Muscle layer of duodenum (tissue), 2 donors: ENCODE results near the gene ADAMTS18.

Source experiments
- H3K27ac ChIP-seq: one replicate; pipeline ENCODE4 v1.7.0; 2013; ENCODE audit warnings: mild to moderate bottlenecking, low read length
- H3K27me3 ChIP-seq: one replicate; pipeline ENCODE4 v1.7.0; 2013; ENCODE audit warnings: low read depth, mild to moderate bottlenecking, control low read depth, low read length
- H3K36me3 ChIP-seq, 2 donors: one replicate each; pipeline ENCODE4 v1.7.0; 2013; ENCODE audit warnings: low read length in 2 of 2, control low read depth in 1 of 2, mild to moderate bottlenecking in 1 of 2; ENCODE audit not compliant: insufficient read depth in 2 of 2, control insufficient read depth in 1 of 2
- H3K4me1 ChIP-seq, 2 donors: one replicate each; pipeline ENCODE4 v1.7.0; 2013; ENCODE audit warnings: low read length in 2 of 2, mild to moderate bottlenecking in 2 of 2, control low read depth in 1 of 2, moderate library complexity in 1 of 2; ENCODE audit not compliant: insufficient read depth in 2 of 2, control insufficient read depth in 1 of 2
- H3K4me3 ChIP-seq, 2 donors: one replicate each; pipeline ENCODE4 v1.7.0; 2013; ENCODE audit warnings: low read length in 2 of 2, low read depth in 1 of 2, mild to moderate bottlenecking in 1 of 2
- H3K9me3 ChIP-seq, 2 donors: one replicate each; pipeline ENCODE4 v1.7.0; 2013; ENCODE audit warnings: low read length in 2 of 2, control low read depth in 1 of 2, mild to moderate bottlenecking in 1 of 2; ENCODE audit not compliant: control insufficient read depth in 1 of 2
- donor health status: healthy.

The ADAMTS18 gene

GRCh38 chr16:77323695-77324094 lies 111.1 kb downstream of the ADAMTS18 start:
- Histone ChIP-seq H3K4me1 (no peaks in the 10 kb centered on the region), H3K27ac (no peak overlapping the region), H3K36me3 (no peaks in the 10 kb centered on the region), H3K27me3 (no peaks in the 10 kb centered on the region), H3K9me3 (no peaks in the 10 kb centered on the region), H3K4me3 (no peak overlapping the region)

- Histone ChIP-seq H3K27ac (no peak overlapping the region), H3K4me3 (no peak overlapping the region), H3K36me3 (no peaks in the 10 kb centered on the region), H3K4me1 (no peaks in the 10 kb centered on the region), H3K9me3 (no peaks in the 10 kb centered on the region), H3K27me3 (no peaks in the 10 kb centered on the region)
These were observed 112.1 kb downstream of the ADAMTS18 start for GRCh38 chr16:77322757-77323156.

DNA sequence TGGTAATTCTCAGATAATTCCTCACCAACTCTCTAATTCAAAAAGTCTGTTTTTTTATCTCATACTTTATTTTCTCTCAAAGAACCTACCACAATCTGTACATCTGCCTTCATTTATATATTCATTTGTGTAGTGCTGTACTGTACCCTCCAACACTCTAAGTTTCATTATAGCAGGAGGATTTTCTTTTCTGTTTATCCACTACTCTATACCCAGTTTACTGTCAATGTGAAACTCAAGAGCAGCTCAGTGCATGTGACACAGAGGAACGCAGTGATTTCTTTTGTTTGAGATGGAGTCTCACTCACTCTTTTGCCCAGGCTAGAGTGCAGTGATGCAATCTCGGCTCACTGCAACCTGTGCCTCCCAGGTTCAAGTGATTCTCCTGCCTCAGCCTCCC lies 117.8 kb downstream of the ADAMTS18 start:
- no peaks in the 10 kb centered on the region for H3K4me1 ChIP-seq
- H3K36me3 ChIP-seq, result no peaks in the 10 kb centered on the region
- H3K4me3 ChIP-seq, result no peak overlapping the region
- H3K9me3 ChIP-seq, result no peaks in the 10 kb centered on the region
- no peak overlapping the region for H3K27ac ChIP-seq
- H3K27me3 ChIP-seq, result no peaks in the 10 kb centered on the region

DNA sequence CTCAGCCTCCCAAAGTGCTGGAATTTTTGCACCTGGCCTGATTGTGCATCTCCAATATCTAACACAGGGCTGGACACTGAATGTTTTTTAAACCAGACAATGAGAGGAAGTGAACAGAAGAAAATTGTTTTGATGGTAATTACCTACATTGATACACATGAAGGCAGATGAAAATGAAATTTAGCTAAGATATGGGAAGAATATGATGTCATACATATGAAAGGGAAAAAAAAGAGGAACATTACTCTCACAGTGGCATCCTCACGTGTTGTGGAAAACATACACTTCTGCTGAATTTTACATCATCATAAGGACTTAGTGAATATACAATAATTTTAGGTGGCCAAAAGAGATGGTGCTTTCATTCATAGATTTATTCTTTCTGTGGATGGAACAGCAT lies 124.0 kb downstream of the ADAMTS18 start:
- H3K27ac ChIP-seq, result no peak overlapping the region
- H3K4me3 ChIP-seq, result no peak overlapping the region
- H3K36me3 ChIP-seq, result no peaks in the 10 kb centered on the region
- H3K27me3 ChIP-seq, result no peaks in the 10 kb centered on the region
- H3K9me3 ChIP-seq, result no peaks in the 10 kb centered on the region
- H3K4me1 ChIP-seq, result no peaks in the 10 kb centered on the region

GRCh38 chr16:77308163-77308561 lies 126.7 kb downstream of the ADAMTS18 start:
- no peaks in the 10 kb centered on the region for H3K9me3 ChIP-seq
- H3K27me3 ChIP-seq, result no peaks in the 10 kb centered on the region
- H3K36me3 ChIP-seq, result no peaks in the 10 kb centered on the region
- H3K27ac ChIP-seq, result no peak overlapping the region
- H3K4me1 ChIP-seq, result no peaks in the 10 kb centered on the region
- H3K4me3 ChIP-seq, result no peak overlapping the region

DNA sequence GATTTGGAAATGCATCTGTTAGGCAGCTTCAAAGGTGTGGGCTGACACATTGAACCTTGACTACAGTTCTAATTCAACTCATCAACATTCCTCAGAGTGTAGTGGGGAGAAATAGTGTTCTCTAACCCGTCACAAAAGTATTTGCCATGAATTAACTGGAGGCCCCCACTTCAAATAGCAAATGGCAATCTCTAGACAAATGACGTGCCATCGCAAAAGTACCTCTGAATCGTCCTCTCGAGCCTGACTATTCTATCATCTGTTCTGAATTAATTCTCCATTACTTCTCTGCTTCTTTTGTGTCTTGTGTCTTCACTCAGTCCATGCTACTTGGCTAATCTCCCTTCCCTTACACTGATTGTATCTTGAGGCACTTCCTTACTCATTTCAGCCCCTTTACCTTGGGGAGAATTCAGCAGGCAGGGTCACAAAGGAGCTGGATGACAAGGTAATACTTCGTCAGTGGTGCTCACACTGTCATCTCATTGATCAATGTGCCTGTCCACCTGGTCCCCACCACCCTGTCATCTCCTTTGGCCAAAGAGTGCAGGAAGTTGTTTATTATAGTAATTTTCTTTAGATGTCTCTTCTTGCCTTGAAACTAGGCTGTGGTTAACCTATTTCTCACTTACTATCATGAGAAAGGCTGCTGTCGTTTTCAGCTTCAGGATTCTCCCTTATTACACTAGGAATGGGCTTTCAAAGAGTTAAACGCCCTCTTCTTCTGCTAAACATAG lies 127.2 kb downstream of the ADAMTS18 start:
- H3K4me3 ChIP-seq, result no peak overlapping the region
- no peak overlapping the region for H3K27ac ChIP-seq
- no peaks in the 10 kb centered on the region for H3K9me3 ChIP-seq
- no peaks in the 10 kb centered on the region for H3K36me3 ChIP-seq
- no peaks in the 10 kb centered on the region for H3K4me1 ChIP-seq
- H3K27me3 ChIP-seq, result no peaks in the 10 kb centered on the region

- H3K9me3 ChIP-seq, result no peaks in the 10 kb centered on the region
- H3K27me3 ChIP-seq, result no peaks in the 10 kb centered on the region
- no peak overlapping the region for H3K4me3 ChIP-seq
- no peaks in the 10 kb centered on the region for H3K36me3 ChIP-seq
- H3K27ac ChIP-seq, result no peak overlapping the region
- no peaks in the 10 kb centered on the region for H3K4me1 ChIP-seq
These were observed 128.8 kb downstream of the ADAMTS18 start for GRCh38 chr16:77306075-77306474.

DNA sequence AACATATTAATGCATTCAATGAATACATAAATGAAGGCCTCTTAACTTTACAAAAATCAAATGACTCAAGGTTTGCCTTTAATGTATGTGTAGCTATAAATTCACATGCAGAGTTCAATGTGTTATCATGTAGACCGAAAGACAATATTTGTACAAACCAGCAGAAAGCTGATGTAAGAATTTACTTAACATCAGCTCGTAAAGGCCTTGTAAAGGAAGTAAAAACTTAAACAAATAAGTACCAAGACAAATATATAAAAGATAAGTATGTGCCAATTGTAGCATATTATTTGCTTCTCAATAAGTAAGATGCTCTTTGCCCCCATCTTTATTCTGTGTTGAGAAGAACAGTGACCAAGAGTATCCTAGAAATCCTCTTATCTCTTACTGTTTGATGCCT lies 130.0 kb downstream of the ADAMTS18 start:
- Histone ChIP-seq H3K27me3 (no peaks in the 10 kb centered on the region), H3K4me1 (no peaks in the 10 kb centered on the region), H3K9me3 (no peaks in the 10 kb centered on the region), H3K4me3 (no peak overlapping the region), H3K27ac (no peak overlapping the region), H3K36me3 (no peaks in the 10 kb centered on the region)

GRCh38 chr16:77304134-77304533 lies 130.7 kb downstream of the ADAMTS18 start:
- Histone ChIP-seq H3K9me3 (no peaks in the 10 kb centered on the region), H3K27ac (no peak overlapping the region), H3K27me3 (no peaks in the 10 kb centered on the region), H3K36me3 (no peaks in the 10 kb centered on the region), H3K4me1 (no peaks in the 10 kb centered on the region), H3K4me3 (no peak overlapping the region)

DNA sequence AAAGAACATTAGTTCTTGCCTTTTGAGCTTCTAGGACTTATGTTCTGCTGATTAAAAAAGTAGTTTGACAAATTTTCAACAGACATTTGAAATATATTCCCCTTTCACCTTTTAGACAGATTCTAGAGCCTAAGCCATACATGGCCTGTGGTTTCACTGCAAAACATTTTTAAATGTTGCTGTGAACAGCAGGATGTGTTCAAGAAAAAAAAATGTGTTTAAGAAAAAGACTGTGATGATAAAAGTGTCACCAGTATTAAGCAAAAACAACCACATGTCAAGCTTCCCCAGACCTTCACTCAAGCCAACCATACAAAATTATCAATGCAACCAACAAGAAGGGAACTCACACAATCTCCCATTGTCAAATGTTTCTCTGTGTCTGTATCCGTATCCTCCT lies 132.2 kb downstream of the ADAMTS18 start:
- Histone ChIP-seq H3K9me3 (no peaks in the 10 kb centered on the region), H3K27ac (no peak overlapping the region), H3K4me1 (no peaks in the 10 kb centered on the region), H3K36me3 (no peaks in the 10 kb centered on the region), H3K27me3 (no peaks in the 10 kb centered on the region), H3K4me3 (no peak overlapping the region)

- Histone ChIP-seq H3K27ac (no peak overlapping the region), H3K9me3 (no peaks in the 10 kb centered on the region), H3K27me3 (no peaks in the 10 kb centered on the region), H3K4me3 (no peak overlapping the region), H3K4me1 (no peaks in the 10 kb centered on the region), H3K36me3 (no peaks in the 10 kb centered on the region)
These were observed 132.6 kb downstream of the ADAMTS18 start for GRCh38 chr16:77302249-77302648.

DNA sequence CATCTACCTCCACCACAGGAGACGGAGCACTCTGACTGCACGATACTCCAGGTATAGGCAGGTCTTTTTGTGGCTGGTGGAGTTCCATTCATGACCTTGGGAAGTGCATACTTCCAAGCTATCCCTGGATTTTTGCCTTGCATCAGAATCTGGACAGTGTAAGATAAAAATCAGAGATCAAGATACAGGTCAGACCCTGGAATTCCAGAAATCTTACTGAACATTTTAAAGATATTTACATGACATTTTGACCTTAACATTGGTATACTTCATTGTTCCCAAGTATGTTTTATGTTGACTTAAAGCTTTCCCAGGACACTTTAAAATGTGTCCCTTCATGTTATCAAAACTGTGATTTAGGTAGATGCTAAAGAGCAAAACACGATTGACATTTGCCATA lies 134.6 kb downstream of the ADAMTS18 start:
- no peak overlapping the region for H3K27ac ChIP-seq
- no peaks in the 10 kb centered on the region for H3K27me3 ChIP-seq
- no peaks in the 10 kb centered on the region for H3K36me3 ChIP-seq
- no peaks in the 10 kb centered on the region for H3K4me1 ChIP-seq
- H3K4me3 ChIP-seq, result no peak overlapping the region
- no peaks in the 10 kb centered on the region for H3K9me3 ChIP-seq
